GM12801 (cell line): ENCODE data around the gene ARFGEF3.

Source experiments
- TF ChIP-seq, protein P1 (sequence below): IDR thresholded peaks from one replicate; pipeline ENCODE4 v1.5.1; 2011; ENCODE audit warnings: control low read depth; ENCODE audit not compliant: insufficient read length; ENCODE audit errors: extremely low read depth

The ARFGEF3 gene

DNA sequence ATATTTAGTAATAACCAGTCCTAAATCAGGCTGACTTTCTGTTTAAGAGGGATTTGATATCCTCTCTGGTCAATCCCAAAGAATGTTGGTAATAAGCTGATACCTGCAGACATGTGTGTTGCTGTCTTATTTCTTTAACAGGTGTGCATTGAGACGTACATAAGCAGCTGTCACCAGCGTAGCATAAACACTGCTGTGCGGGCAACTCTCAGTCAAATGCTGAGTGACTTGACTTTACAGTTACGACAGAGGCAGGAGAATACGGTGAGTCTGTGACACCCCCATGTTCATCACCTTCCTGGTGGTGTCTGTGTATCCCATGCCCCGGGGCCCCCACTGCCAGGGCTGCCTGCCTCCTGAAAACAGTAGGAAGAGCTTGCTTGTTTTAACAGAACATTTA is 76.6 kb downstream of the ARFGEF3 start:
- TF ChIP-seq, protein P1, sequence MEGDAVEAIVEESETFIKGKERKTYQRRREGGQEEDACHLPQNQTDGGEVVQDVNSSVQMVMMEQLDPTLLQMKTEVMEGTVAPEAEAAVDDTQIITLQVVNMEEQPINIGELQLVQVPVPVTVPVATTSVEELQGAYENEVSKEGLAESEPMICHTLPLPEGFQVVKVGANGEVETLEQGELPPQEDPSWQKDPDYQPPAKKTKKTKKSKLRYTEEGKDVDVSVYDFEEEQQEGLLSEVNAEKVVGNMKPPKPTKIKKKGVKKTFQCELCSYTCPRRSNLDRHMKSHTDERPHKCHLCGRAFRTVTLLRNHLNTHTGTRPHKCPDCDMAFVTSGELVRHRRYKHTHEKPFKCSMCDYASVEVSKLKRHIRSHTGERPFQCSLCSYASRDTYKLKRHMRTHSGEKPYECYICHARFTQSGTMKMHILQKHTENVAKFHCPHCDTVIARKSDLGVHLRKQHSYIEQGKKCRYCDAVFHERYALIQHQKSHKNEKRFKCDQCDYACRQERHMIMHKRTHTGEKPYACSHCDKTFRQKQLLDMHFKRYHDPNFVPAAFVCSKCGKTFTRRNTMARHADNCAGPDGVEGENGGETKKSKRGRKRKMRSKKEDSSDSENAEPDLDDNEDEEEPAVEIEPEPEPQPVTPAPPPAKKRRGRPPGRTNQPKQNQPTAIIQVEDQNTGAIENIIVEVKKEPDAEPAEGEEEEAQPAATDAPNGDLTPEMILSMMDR = no peak

GRCh38 chr6:138239774-138240173 is 78.0 kb downstream of the ARFGEF3 start:
- TF ChIP-seq, protein P1 = no peak

DNA sequence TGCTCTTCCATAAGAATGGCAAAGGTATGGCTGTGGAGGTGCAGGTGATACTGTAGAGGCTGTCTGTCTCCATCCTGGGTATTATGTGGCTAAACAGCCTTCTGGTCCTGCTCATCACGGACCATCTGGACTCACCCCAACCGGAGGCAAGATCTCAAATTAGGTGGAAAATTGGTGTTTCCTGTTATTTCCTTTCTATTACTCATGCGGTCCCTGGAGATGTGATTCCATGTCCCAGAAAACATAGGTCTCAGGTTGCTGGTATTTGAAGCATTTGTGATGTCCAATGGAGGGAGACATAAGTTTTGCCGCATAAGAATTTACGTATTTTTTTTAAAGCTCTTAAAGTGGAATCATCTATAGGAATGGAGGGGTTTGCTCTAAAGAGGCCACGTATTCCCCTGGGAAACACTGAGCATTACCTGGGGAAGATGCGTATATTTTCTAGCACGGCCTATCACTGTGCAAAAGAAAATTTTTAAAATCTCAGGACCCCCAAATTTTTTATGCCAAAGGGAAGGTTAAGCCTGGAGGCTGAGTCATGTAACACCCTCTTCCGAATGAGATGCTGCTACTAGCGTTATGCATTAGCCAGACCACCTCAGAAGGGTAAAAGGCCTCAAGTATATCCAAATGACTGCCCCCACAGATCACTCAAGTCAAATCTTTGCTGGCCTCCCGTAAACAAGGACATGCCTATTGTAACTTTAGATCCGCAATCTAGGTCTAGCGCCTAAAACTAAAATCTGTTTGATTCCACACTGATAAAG is 78.9 kb downstream of the ARFGEF3 start:
- TF ChIP-seq, protein P1 = no peak

- TF ChIP-seq, protein P1 = no peak
Observed at GRCh38 chr6:138241381-138241780, 79.6 kb downstream of the ARFGEF3 start.

DNA sequence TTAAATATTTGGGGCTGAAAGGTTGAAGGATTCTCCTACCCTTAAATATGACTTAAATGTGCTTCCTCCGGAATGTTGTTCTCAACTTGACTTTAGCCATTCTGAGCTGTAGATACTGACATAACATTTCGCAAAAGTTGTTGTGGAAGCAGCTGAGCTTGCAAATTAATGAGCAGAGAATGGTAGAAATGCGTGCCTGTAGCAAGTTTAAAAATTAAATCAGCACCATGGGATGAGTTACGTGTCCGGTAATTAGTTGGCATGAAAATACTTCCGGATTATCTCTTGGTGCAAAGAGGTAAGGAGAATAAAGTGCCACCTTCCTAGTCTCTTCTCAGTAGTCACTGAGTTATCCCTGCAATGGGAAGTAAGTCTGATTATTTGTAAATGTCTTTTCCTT is 80.2 kb downstream of the ARFGEF3 start:
- TF ChIP-seq, protein P1 = no peak

DNA sequence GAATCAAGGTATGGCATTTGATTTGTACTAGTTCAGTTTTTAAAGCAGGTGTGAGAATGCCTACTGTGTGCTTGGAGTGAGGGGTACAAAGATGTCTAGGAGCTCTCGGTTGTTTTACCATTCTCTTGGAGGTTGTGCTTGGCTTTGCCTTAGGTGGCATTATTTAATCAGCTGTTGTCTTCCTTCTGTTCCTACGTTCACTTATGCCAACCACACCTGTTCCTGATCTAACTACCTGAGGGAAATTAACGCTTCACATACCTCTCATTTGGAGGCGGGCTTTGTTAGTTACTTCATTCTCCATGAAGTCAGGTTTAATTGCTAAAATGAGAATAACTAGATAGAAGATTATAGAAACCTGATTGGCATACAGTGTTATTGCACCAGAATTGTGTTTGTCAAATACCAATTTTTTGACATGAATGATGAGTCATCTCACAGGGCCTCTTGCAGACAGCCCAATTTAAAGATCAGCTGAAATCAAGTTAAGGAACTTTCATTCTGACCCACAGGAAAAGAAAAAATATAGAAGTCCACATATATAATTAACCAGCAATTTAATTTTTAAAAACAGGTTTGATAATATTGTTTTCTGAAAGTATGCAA is 81.4 kb downstream of the ARFGEF3 start:
- TF ChIP-seq, protein P1 = no peak

DNA sequence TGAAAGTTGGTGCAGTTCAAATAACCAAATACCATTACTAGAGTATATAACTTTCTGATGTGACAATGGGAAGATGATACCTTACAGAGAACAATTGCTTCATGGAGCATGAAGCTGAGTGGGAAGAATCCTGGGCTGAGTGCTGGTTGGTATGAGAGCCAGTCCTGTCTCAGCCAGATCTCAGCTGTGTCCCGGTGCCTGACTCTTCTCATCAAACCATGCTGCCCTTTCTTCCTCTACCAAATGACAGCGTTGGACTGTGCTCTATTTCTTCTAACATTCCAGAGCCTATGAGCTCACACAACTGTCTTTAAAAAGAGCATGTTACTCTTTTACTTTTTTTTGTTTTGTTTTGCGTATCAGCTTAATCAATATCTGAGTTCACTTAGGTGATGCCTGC is 84.0 kb downstream of the ARFGEF3 start:
- TF ChIP-seq, protein P1 = no peak
